Spleen (tissue), 11 donors: ENCODE data around the gene ABCG2. TPM values are rescaled to one million over a fixed set of nuclear protein-coding genes. Genes with fewer than 3 reads are reported as not detected.

ENCODE experiments used
- DNase-seq: peaks from one replicate; pipeline ENCODE4 v3.0.0-alpha.2; 2020
- H3K27ac ChIP-seq, 8 donors: fragments of 200-600 bp; sonication (generic) in 7 of 8; 1 replicate in 4 of 8; 2 replicates in 4 of 8; pipeline versions ENCODE4 v1.5.0 to v1.8.0; 2016 to 2021; ENCODE audit warnings: inconsistent platforms in 4 of 8, mild to moderate bottlenecking in 4 of 8, moderate library complexity in 1 of 8
- H3K27me3 ChIP-seq, 7 donors: fragments of 200-600 bp; sonication (generic) in 6 of 7; replicated peaks in 1 of 7; 1 replicate in 4 of 7; 2 replicates in 3 of 7; pipeline versions ENCODE4 v1.5.0 to v1.8.0; 2016 to 2021; ENCODE audit warnings: inconsistent platforms in 3 of 7, mild to moderate bottlenecking in 1 of 7
- H3K36me3 ChIP-seq, 6 donors: fragments of 200-600 bp; sonication (generic) in 5 of 6; 1 replicate in 4 of 6; 2 replicates in 2 of 6; pipeline versions ENCODE4 v1.5.0 to v1.8.0; 2016 to 2021; ENCODE audit warnings: inconsistent platforms in 2 of 6
- H3K4me1 ChIP-seq, 6 donors: fragments of 200-600 bp; sonication (generic) in 5 of 6; 1 replicate in 3 of 6; 2 replicates in 3 of 6; pipeline versions ENCODE4 v1.5.0 to v1.8.0; 2016 to 2021; ENCODE audit warnings: inconsistent platforms in 3 of 6
- H3K4me3 ChIP-seq, 8 donors: fragments of 200-600 bp; sonication (generic) in 7 of 8; 1 replicate in 4 of 8; 2 replicates in 4 of 8; pipeline versions ENCODE4 v1.5.0 to v1.8.0; 2016 to 2021; ENCODE audit warnings: inconsistent platforms in 4 of 8, mild to moderate bottlenecking in 4 of 8, moderate library complexity in 2 of 8
- H3K9me3 ChIP-seq, 8 donors: fragments of 200-600 bp; sonication (generic) in 7 of 8; 1 replicate in 4 of 8; 2 replicates in 4 of 8; pipeline versions ENCODE4 v1.5.0 to v1.8.0; 2016 to 2021; ENCODE audit warnings: inconsistent platforms in 4 of 8
- POLR2A ChIP-seq, 3 donors: fragments of 450-650 bp; IDR thresholded peaks; one replicate each; pipeline ENCODE4 v1.5.1; 2017; ENCODE audit warnings: antibody characterized with exemption in 3 of 3, mild to moderate bottlenecking in 1 of 3
- POLR2AphosphoS5 ChIP-seq, 3 donors: sonication (generic); formaldehyde crosslinking; IDR thresholded peaks; one replicate each; pipeline ENCODE4 v1.5.1; 2017; ENCODE audit warnings: antibody characterized with exemption in 3 of 3
- WGBS, 5 donors: extraction: QIAGEN DNeasy Blood & Tissue Kit in 3 of 5; methylation state at CpG; one replicate each; pipeline versions ENCODE4 v1.1.5 to v1.1.7; 2013 to 2018; 5-methylcytosine and 5-hydroxymethylcytosine counted together
- intact Hi-C: fragments of 100-400 bp; cut with DNase I; formaldehyde crosslinking; loops from one replicate; pipeline ENCODE4 v1.15.0; 2023; ENCODE audit warnings: low total_unique reads
- polyA plus RNA-seq, 3 donors: library from polyadenylated mRNA; stranded (reverse); fragments of 200-250 nt; gene quantifications; one replicate each; pipeline ENCODE4 v1.2.1, GENCODE V29; 2013
- total RNA-seq, 7 donors: library from RNA; depleted of rRNA in 3 of 7; stranded (reverse); fragments of >200 nt in 3 of 7; fragmentation: NEBNext Ultra II Directional in 4 of 7; extraction: Animal tissue kit (Norgen Biotek cat#: 25700) in 4 of 7; gene quantifications; one replicate each; pipeline versions ENCODE4 v1.1.0 to v1.2.1, GENCODE V29; 2016 to 2021
- TF ChIP-seq, protein P1 (sequence below), 11 experiments: fragments of 200-600 bp in 7 of 11; fragments of 450-650 bp in 4 of 11; sonication (generic) in 4 of 11; IDR thresholded peaks in 8 of 11; conservative IDR thresholded peaks in 3 of 11; 1 replicate in 7 of 11; 2 replicates in 4 of 11; pipeline versions ENCODE4 v1.4.0 to v1.8.0; 2016 to 2021; ENCODE audit warnings: antibody characterized with exemption in 11 of 11, inconsistent platforms in 4 of 11, mild to moderate bottlenecking in 1 of 11
- donor health status: healthy with polysubstance abuse.
- donor health status: DM: no; HTN: no; CAD: no; lungs with moderate emphysema.
- donor health status: DM: no; HTN: no; CAD: no.
- donor health status: Bipolar disorder and iron deficiency.
- donor health status: healthy.
- donor health status: DM: no; HTN: no; CAD: no.
- donor health status: DM: yes; HTN: yes; CAD: no.

The ABCG2 gene
- total and polyA plus RNA-seq, 10 donors: 0.12 to 3.0 (median 1.4) TPM

- H3K36me3 ChIP-seq: no peaks in the 10 kb centered on the region
- H3K27ac ChIP-seq: no peak overlapping the region
- 78 to 93% (median 88%) methylated on average over 5 to 6 of the region's 6 CpGs for WGBS, 5 donors
- H3K4me3 ChIP-seq: no peak overlapping the region
- TF ChIP-seq POLR2AphosphoS5 (IDR thresholded peaks at IDR 0.05): no peak
- TF ChIP-seq, protein P1, sequence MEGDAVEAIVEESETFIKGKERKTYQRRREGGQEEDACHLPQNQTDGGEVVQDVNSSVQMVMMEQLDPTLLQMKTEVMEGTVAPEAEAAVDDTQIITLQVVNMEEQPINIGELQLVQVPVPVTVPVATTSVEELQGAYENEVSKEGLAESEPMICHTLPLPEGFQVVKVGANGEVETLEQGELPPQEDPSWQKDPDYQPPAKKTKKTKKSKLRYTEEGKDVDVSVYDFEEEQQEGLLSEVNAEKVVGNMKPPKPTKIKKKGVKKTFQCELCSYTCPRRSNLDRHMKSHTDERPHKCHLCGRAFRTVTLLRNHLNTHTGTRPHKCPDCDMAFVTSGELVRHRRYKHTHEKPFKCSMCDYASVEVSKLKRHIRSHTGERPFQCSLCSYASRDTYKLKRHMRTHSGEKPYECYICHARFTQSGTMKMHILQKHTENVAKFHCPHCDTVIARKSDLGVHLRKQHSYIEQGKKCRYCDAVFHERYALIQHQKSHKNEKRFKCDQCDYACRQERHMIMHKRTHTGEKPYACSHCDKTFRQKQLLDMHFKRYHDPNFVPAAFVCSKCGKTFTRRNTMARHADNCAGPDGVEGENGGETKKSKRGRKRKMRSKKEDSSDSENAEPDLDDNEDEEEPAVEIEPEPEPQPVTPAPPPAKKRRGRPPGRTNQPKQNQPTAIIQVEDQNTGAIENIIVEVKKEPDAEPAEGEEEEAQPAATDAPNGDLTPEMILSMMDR (IDR thresholded peaks at IDR 0.05 in 8 of 11, conservative IDR thresholded peaks at IDR 0.05 in 3 of 11): no peak
- TF ChIP-seq POLR2A (IDR thresholded peaks at IDR 0.05): no peak
- DNase-seq: no peak
- no peaks in the 10 kb centered on the region for H3K4me1 ChIP-seq
- no peaks in the 10 kb centered on the region for H3K27me3 ChIP-seq
- intact Hi-C loops: no loop called here
- H3K9me3 ChIP-seq: no peaks in the 10 kb centered on the region
Observed at GRCh38 chr4:88202443-88202842, 44.0 kb upstream of the ABCG2 start.

GRCh38 chr4:88200186-88200585 is 41.7 kb upstream of the ABCG2 start:
- WGBS, 5 donors: 95 to 100% (median 98%) methylated on average over 1 of the region's 1 CpG
- DNase-seq: no peak
- no peaks in the 10 kb centered on the region for H3K4me1 ChIP-seq
- H3K27me3 ChIP-seq: no peaks in the 10 kb centered on the region
- no peak overlapping the region for H3K4me3 ChIP-seq
- H3K9me3 ChIP-seq: no peaks in the 10 kb centered on the region
- no peak overlapping the region for H3K27ac ChIP-seq
- TF ChIP-seq POLR2AphosphoS5 (IDR thresholded peaks at IDR 0.05): no peak
- no peak for TF ChIP-seq POLR2A (IDR thresholded peaks at IDR 0.05)
- TF ChIP-seq, protein P1 (IDR thresholded peaks at IDR 0.05 in 8 of 11, conservative IDR thresholded peaks at IDR 0.05 in 3 of 11): no peak
- H3K36me3 ChIP-seq: no peaks in the 10 kb centered on the region
- intact Hi-C loops: no loop called here

DNA sequence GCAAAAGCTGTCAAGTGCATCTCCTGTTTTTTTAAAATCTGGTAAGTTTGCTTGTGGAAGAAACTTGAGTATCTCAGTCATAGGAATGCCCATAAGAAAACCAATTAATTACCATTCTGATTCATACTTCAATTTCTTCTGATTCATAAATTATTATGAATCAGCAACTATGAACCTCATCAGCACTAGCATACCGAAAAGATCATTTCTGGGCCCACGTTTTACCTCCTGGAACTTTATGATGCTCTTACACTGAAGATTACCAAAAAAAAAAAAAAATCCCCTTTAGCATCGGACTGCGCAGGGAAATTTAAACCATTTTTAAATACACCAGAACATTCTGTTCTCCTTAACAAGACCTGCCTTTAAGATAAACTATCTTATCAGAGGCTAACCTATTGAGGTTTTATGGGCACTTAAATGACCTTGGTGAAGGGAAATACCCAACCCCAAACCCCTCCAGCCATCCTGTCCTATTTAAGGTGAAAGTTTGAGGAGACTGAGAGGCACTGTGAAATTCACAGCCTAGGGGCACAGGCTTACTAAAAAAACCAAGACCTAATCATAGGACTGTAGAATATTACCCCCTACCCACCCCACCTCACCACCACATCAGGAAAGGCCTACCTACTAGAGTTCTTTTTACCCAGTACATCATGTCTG is 38.2 kb upstream of the ABCG2 start:
- no peak overlapping the region for H3K4me3 ChIP-seq
- intact Hi-C loops: no loop called here
- no peaks in the 10 kb centered on the region for H3K27me3 ChIP-seq
- no peak overlapping the region for H3K27ac ChIP-seq
- DNase-seq: no peak
- no peaks in the 10 kb centered on the region for H3K9me3 ChIP-seq
- H3K36me3 ChIP-seq: no peaks in the 10 kb centered on the region
- 66 to 85% (median 76%) methylated on average over 4 of the region's 4 CpGs for WGBS, 5 donors
- H3K4me1 ChIP-seq: no peaks in the 10 kb centered on the region
- TF ChIP-seq POLR2AphosphoS5 (IDR thresholded peaks at IDR 0.05) (no peak), POLR2A (IDR thresholded peaks at IDR 0.05) (no peak)
- TF ChIP-seq, protein P1 (IDR thresholded peaks at IDR 0.05 in 8 of 11, conservative IDR thresholded peaks at IDR 0.05 in 3 of 11): no peak

GRCh38 chr4:88196013-88196365 is 37.5 kb upstream of the ABCG2 start:
- intact Hi-C loops: no loop called here
- 79 to 97% (median 80%) methylated on average over 3 to 4 of the region's 4 CpGs for whole genome bisulfite sequencing, 5 donors

More at GRCh38 chr4:88196013-88196365, 37.5 kb upstream of the ABCG2 start:
- Histone ChIP-seq H3K9me3 (no peaks in the 10 kb centered on the region), H3K27me3 (no peaks in the 10 kb centered on the region), H3K4me1 (no peaks in the 10 kb centered on the region), H3K4me3 (no peak overlapping the region), H3K27ac (no peak overlapping the region), H3K36me3 (no peaks in the 10 kb centered on the region)
- TF ChIP-seq, protein P1 (IDR thresholded peaks at IDR 0.05 in 8 of 11, conservative IDR thresholded peaks at IDR 0.05 in 3 of 11): no peak
- TF ChIP-seq POLR2AphosphoS5 (IDR thresholded peaks at IDR 0.05): no peak
- TF ChIP-seq POLR2A (IDR thresholded peaks at IDR 0.05): no peak
- no peak for DNase-seq
